Fibroblast of the aortic adventitia (primary cell): ENCODE results near the gene WSCD2. TPM values are rescaled to one million over a fixed set of nuclear protein-coding genes. Genes with fewer than 3 reads are reported as not detected.

Source experiments
- DNase-seq: peaks from one replicate; pipeline ENCODE4 v3.0.0-alpha.2; 2010; ENCODE audit warnings: low read depth
- H3K4me3 ChIP-seq: 2 replicates; pipeline ENCODE4 v1.5.1; 2011; ENCODE audit warnings: low read depth, mild to moderate bottlenecking, control low read depth, low read length, moderate library complexity
- total RNA-seq: library from RNA; depleted of rRNA; stranded (reverse); fragments of >200 nt; gene quantifications from 2 replicates; pipeline ENCODE4 v1.2.3, GENCODE V29; 2012; ENCODE audit warnings: low replicate concordance
- TF ChIP-seq, protein P1 (sequence below): IDR thresholded peaks from 2 replicates; pipeline ENCODE4 v1.5.1; 2011; ENCODE audit warnings: mild to moderate bottlenecking, low read length, control low read depth, inconsistent platforms; ENCODE audit not compliant: insufficient read depth

Gene WSCD2
- total RNA-seq, result not detected in 2 replicates

DNA sequence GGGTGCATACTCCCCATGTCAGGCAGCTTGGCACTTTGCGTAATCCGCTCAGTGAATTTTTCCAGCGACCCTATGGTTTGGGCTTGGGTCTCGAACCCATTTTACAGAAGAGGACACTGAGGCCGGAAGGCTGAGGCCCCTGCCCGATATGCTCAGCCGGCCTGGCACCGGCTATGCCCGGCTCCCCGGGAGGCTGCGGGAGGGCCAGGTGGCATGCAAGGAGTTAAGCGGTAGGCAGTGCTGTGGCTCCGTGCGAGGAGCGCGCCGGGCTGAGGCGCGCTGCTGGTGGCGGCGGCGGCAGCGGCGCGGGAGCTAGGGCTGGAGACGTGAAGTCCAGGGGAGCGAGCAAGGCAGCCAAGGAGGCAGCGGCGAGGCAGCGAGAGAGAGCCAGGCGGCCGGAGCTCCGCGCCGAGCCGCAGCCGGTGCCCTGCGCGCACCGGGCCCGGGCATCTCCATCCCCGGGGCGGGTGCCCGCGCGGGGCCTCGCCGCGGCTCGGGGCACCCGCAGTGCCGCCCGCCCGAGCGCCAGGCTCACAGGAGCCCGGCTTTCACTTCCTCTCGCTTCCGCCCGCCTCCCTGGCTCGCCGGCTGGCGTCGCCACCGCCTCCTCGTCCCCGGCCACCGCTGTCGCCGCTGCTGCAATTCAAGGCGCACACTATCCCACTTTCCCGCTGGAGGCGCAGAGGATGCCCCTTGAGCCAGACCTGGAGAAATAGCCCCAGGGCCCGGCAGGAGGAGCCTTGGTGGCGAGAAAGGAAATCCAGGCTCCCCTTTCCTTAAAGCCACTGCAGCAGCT lies at the start of gene WSCD2:
TSS of gene WSCD2 (plus strand) at position 272 of the 796 bp plus-strand sequence. CDS start 66,545 bp downstream, outside the sequence.
- peak within 1 kb of the TSS; percentile 22 for H3K4me3 ChIP-seq
- no peak for DNase-seq
- TF ChIP-seq, protein P1, sequence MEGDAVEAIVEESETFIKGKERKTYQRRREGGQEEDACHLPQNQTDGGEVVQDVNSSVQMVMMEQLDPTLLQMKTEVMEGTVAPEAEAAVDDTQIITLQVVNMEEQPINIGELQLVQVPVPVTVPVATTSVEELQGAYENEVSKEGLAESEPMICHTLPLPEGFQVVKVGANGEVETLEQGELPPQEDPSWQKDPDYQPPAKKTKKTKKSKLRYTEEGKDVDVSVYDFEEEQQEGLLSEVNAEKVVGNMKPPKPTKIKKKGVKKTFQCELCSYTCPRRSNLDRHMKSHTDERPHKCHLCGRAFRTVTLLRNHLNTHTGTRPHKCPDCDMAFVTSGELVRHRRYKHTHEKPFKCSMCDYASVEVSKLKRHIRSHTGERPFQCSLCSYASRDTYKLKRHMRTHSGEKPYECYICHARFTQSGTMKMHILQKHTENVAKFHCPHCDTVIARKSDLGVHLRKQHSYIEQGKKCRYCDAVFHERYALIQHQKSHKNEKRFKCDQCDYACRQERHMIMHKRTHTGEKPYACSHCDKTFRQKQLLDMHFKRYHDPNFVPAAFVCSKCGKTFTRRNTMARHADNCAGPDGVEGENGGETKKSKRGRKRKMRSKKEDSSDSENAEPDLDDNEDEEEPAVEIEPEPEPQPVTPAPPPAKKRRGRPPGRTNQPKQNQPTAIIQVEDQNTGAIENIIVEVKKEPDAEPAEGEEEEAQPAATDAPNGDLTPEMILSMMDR, result peak; percentile 7

DNA sequence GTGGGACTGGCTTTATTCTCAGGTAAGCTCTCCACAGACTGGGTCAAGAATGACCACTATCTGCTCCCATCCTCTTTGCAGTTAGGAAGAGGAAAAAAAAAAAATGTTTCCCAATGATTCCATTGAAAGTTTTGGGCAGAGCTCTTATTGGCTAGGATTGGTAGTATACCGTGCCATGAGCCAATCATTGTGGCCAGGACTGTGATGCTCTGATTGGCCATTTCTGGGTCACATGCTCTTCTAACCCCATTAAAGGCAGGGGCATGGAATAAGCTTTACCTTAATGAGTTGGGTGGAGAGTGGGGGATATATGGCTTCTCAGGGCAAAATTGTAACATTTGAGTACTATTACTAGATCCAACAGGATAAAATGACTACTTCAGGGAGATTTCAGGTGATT lies 49.4 kb upstream of the WSCD2 start:
- no peak for DNase-seq
- TF ChIP-seq, protein P1, result no peak
- H3K4me3 ChIP-seq, result no peak overlapping the region

DNA sequence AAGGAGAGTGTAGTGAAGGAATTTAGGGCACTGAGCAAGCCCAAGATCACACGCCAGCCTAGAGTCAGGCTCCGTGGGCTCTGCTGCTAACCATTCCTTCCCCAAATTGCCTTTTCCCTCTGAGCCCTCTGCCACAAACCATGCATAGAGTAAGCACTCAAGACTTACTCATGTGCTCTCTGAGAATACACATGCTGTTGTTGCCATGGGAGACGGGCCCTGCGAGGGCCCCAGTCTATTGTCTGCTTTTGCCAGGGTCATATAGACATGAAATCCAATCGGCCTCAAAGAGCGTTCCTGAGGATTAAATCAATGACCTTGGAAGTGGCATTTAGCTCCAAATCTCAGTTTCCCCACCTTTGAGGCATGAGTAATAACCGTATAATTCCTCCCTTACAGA lies 48.7 kb upstream of the WSCD2 start:
- no peak overlapping the region for H3K4me3 ChIP-seq
- DNase-seq, result no peak
- TF ChIP-seq, protein P1, result no peak

DNA sequence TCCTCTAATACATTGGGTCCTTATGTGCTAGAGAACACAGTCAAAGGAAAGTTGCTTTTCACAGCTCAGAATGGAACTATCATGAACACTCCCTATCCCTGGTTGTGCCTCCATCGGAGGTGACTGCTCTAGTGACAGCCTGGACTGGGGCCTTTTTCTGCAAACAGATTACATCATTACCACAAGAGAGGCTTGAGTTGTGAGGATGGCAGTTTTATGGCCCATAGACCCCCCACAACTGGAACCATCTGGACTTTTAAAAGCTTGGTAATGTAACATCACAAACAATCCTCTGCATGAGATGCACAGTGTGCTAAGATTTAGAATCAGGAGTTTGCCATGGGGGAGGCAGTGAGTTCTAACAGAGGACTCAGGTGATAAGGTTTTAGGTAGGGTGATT lies 46.6 kb upstream of the WSCD2 start:
- no peak overlapping the region for H3K4me3 ChIP-seq
- no peak for DNase-seq
- TF ChIP-seq, protein P1, result no peak

DNA sequence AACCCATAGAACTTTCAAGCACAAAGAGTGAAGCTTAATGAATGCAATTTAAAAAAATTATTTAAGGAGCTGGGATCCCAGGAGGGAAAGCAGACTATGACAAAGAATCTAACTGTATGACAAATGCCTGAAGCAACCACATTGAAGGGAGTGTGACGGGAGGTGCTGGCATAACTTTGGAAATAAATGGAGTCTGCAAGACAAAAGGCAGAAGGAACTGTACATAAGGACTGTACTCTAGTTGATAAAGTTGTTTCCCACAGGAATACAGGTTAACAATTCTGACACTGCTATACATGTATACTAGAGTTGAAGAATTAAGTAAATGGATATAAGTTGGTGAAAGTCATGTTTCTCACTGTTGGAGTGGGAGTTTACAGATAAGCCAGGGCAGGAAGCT lies 41.2 kb upstream of the WSCD2 start:
- DNase-seq, result no peak
- H3K4me3 ChIP-seq, result no peak overlapping the region
- TF ChIP-seq, protein P1, result no peak

DNA sequence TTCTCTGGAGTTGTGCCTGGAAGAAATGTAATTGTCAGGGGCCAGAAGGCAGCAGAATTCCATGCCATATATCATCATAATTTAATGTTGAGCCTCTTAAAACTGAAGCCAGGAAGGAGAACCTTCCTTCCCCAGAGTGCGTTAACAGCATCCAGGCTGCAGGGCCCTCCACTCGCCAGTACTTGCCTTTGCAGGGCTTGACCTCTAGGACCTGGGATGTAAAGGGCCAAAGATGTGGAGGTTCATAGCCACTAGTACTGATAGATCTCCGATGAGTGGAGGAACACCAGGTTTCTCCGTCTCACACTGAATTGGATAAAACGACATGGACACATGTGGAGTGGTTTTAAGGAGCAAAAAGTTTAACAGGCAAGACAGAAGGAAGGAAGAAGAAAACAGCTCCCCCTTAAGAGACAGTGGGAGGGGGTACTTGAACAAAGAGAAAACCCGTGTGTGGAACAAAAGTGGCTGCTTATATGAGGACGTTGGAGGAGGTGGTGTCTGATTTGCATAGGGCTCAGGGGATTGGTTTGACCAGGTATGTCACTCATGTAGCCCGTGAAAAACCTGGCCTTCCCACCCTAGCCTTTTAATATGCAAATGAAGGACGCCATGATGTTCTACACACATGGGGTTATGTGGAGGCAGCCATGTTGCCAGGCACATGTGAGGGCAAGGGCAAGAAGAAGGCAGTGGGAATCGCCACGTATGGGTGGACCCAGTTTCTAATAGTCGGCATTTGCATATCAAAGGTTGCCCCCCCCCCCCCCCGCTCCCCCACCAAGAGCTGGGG lies 38.8 kb upstream of the WSCD2 start:
- H3K4me3 ChIP-seq, result no peak overlapping the region
- TF ChIP-seq, protein P1, result no peak
- no peak for DNase-seq
